ENCODE measurements around the gene FZD1.

The FZD1 gene

DNA sequence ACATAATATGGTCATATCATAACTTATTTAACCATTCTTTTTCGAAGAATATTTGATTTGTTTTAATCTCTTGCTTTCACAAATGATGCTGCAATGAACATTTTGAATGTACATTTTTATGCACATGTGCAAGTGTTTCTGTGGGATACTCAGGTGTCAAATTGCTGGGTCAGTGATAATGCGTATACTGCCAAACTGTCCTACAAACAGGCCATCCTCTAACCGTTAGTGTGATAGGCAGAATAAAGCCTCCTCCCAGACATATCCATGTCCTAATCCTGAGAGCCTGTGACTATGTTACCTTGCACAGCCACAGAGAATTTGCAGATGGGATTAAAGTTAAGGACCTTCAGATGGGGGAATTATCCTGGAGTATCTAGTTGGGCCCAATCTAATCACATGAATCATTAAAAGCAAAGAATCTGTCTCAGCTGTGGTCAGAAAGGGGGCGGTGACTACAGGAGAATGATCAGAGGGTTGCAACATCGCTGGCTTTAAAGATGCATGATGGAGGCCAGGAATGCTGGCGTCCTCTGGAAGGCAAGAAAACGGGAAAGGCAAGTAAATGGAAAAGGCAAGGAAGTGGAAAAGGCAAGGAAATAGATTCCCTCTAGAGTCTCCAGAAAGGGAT is 46.7 kb downstream of the FZD1 start:
- peak; percentile 31 for DNase-seq (ENCODE audit: low read depth)
- no peak for TF ChIP-seq CTCF (conservative IDR thresholded peaks at IDR 0.05; ENCODE audit: low read depth, low read length)
- no peak overlapping the region for H3K4me3 ChIP-seq (ENCODE audit: low read depth, low read length)

DNA sequence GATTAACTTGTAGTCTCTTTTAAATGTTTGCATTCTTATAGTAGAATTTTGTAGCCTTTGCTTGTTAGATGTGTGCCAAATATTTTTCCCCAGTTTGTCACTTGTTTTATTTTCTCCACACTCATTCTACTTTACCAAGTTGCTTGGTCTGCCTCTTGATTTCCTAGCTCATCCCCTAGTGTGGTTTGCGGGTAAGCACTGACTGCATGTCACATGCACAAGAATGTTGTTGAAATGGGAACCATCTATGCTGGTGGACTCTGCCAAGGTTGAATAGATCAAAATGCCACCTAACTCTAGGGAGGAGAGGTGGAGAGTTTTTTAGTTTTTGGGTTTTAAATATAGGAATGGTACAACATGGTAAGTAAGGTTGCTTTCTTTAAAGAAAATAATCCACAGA is 47.6 kb downstream of the FZD1 start:
- DNase-seq (ENCODE audit: low read depth): no peak
- no peak for TF ChIP-seq CTCF (conservative IDR thresholded peaks at IDR 0.05; ENCODE audit: low read depth, low read length)
- no peak overlapping the region for H3K4me3 ChIP-seq (ENCODE audit: low read depth, low read length)

GRCh38 chr7:91313113-91313512 is 48.9 kb downstream of the FZD1 start:
- H3K4me3 ChIP-seq (ENCODE audit: low read depth, low read length): no peak overlapping the region
- no peak for DNase-seq (ENCODE audit: low read depth)
- TF ChIP-seq CTCF (conservative IDR thresholded peaks at IDR 0.05; ENCODE audit: low read depth, low read length): no peak

DNA sequence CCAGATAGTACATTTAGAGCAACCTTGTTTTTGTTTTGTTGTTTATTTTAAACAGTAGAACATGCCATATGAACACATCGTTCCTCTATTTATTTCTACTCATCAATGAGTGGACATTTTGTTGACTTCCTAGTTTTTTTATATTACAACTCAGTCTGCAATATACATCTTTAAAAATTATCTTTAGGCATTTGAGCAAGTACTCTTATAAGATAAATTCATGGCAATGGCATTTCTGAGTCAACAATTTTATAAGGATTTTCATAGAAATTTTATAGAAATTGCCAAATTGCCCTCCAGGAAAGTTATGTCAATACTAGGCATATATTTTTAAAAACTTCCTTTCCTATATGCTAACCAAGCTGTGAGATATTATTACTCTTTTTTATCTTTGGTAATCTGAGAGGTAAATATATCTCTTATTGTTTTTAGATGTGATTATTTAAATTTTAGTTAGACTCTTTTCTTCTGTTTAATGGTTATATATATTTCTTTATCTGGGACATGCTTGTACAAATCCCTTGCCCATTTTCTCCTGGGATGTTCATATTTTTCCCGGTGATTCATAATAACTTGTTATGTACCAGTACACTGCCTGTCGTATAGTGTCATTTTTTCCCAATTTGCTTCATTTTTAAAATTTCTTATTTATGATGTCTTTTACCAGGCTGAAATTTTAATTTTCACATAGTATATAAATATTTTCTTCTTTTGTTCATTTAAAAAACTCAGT is 50.5 kb downstream of the FZD1 start:
- TF ChIP-seq CTCF (conservative IDR thresholded peaks at IDR 0.05; ENCODE audit: low read depth, low read length): no peak
- no peak for DNase-seq (ENCODE audit: low read depth)

DNA sequence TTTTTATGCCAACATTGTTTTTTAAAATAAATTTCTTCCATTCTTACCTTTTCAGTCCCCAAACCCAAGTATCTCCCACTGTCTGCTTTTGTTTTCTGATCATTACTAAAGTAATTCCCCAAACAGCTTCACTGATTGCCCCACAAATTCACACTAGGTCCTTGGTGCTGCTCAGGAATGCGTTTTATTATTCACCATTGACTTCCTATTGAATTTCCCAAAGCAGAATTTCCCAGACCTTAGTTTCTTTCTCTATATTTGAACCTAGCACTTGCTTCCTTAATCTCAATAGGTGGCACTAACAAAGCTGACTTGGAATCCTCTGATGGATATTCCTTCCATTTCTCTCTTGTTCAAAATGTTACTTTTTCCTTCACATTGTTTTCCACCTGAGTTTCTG is 52.2 kb downstream of the FZD1 start:
- H3K4me3 ChIP-seq (ENCODE audit: low read depth, low read length): no peak overlapping the region
- DNase-seq (ENCODE audit: low read depth): no peak
- no peak for TF ChIP-seq CTCF (conservative IDR thresholded peaks at IDR 0.05; ENCODE audit: low read depth, low read length)

More for the DNA sequence above, 50.5 kb downstream of the FZD1 start:
- H3K4me3 ChIP-seq (ENCODE audit: low read depth, low read length): no peak overlapping the region

- DNase-seq (ENCODE audit: low read depth): no peak
- H3K4me3 ChIP-seq (ENCODE audit: low read depth, low read length): no peak overlapping the region
- TF ChIP-seq CTCF (conservative IDR thresholded peaks at IDR 0.05; ENCODE audit: low read depth, low read length): no peak
Measured at GRCh38 chr7:91319351-91319750, 55.1 kb downstream of the FZD1 start.
